NCI-H226 (cell line): ENCODE results near the gene ZFAND3.
"Not testable (repeated sequence)": the region's sequence is repeated elsewhere in the genome, so short reads cannot be mapped to it uniquely, and the experiment has no call there.

ENCODE experiments used
- DNase-seq: peaks from one replicate; pipeline ENCODE4 v3.0.0-alpha.2; 2015

ZFAND3 gene

GRCh38 chr6:37866590-37867507 is 47.3 kb downstream of the ZFAND3 start:
- no peak for DNase-seq

- DNase-seq: peak; percentile 74
These were observed 48.4 kb downstream of the ZFAND3 start for GRCh38 chr6:37867756-37868446.

- DNase-seq: peak; percentile 85
These were observed 48.9 kb downstream of the ZFAND3 start for GRCh38 chr6:37868447-37868825.

- DNase-seq: no peak
These were observed 52.3 kb downstream of the ZFAND3 start for GRCh38 chr6:37871616-37872372.

- DNase-seq: no peak
These were observed 52.8 kb downstream of the ZFAND3 start for GRCh38 chr6:37872373-37872745.

- DNase-seq: no peak
These were observed 55.2 kb downstream of the ZFAND3 start for GRCh38 chr6:37874726-37875125.

- DNase-seq: no peak
These were observed 56.2 kb downstream of the ZFAND3 start for GRCh38 chr6:37875561-37876309.

- DNase-seq: no peak
These were observed 57.3 kb downstream of the ZFAND3 start for GRCh38 chr6:37876843-37877242.

GRCh38 chr6:37877373-37878149 is 58.0 kb downstream of the ZFAND3 start:
- DNase-seq: peak; percentile 36

- DNase-seq: no peak
These were observed 58.7 kb downstream of the ZFAND3 start for GRCh38 chr6:37878150-37878710.

- not testable (repeated sequence) for DNase-seq
These were observed 61.1 kb downstream of the ZFAND3 start for GRCh38 chr6:37880602-37881001.

- no peak for DNase-seq
These were observed 62.8 kb downstream of the ZFAND3 start for GRCh38 chr6:37882292-37882691.

GRCh38 chr6:37882724-37883413 is 63.3 kb downstream of the ZFAND3 start:
- peak; percentile 82 for DNase-seq

- DNase-seq: peak; percentile 85
These were observed 65.0 kb downstream of the ZFAND3 start for GRCh38 chr6:37884548-37884947.

GRCh38 chr6:37889051-37889450 is 69.5 kb downstream of the ZFAND3 start:
- DNase-seq: no peak

- peak; percentile 42 for DNase-seq
These were observed 70.0 kb downstream of the ZFAND3 start for GRCh38 chr6:37889486-37889885.

- no peak for DNase-seq
These were observed 71.5 kb downstream of the ZFAND3 start for GRCh38 chr6:37891072-37891471.

GRCh38 chr6:37893257-37893656 is 73.7 kb downstream of the ZFAND3 start:
- no peak for DNase-seq

GRCh38 chr6:37893734-37894133 is 74.2 kb downstream of the ZFAND3 start:
- not testable (repeated sequence) for DNase-seq

GRCh38 chr6:37894585-37894984 is 75.1 kb downstream of the ZFAND3 start:
- DNase-seq: no peak

GRCh38 chr6:37897321-37897720 is 77.8 kb downstream of the ZFAND3 start:
- no peak for DNase-seq
